Liver (tissue), 9 donors: ENCODE measurements around the gene ANKFY1. TPM values are rescaled to one million over a fixed set of nuclear protein-coding genes. Genes with fewer than 3 reads are reported as not detected.

Experiments used
- DNase-seq: peaks from one replicate; pipeline ENCODE4 v3.0.0-alpha.2; 2017; ENCODE audit warnings: low spot score
- H3K27ac ChIP-seq, 2 donors: one replicate each; pipeline ENCODE4 v1.7.0; 2013; ENCODE audit warnings: inconsistent platforms in 2 of 2, low read length in 2 of 2, control low read depth in 1 of 2, low read depth in 1 of 2, mild to moderate bottlenecking in 1 of 2
- H3K27me3 ChIP-seq, 4 donors: one replicate each; pipeline versions ENCODE4 v1.6.1 to v1.7.0; 2013; ENCODE audit warnings: low read length in 3 of 4, inconsistent platforms in 1 of 4, mild to moderate bottlenecking in 1 of 4, moderate library complexity in 1 of 4; ENCODE audit not compliant: control insufficient read depth in 4 of 4, insufficient read depth in 4 of 4
- H3K36me3 ChIP-seq, 4 donors: one replicate each; pipeline versions ENCODE4 v1.6.1 to v1.7.0; 2013; ENCODE audit warnings: low read length in 3 of 4, mild to moderate bottlenecking in 3 of 4, low read depth in 1 of 4, moderate library complexity in 1 of 4; ENCODE audit not compliant: control insufficient read depth in 4 of 4, insufficient read depth in 3 of 4
- H3K4me1 ChIP-seq, 4 donors: one replicate each; pipeline versions ENCODE4 v1.6.1 to v1.7.0; 2013; ENCODE audit warnings: low read length in 3 of 4, mild to moderate bottlenecking in 3 of 4, moderate library complexity in 1 of 4; ENCODE audit not compliant: control insufficient read depth in 4 of 4, insufficient read depth in 4 of 4
- H3K4me3 ChIP-seq, 3 donors: one replicate each; pipeline versions ENCODE4 v1.6.1 to v1.7.0; 2013; ENCODE audit warnings: low read length in 3 of 3, control low read depth in 1 of 3, low read depth in 1 of 3, mild to moderate bottlenecking in 1 of 3
- H3K9ac ChIP-seq, 2 donors: one replicate each; pipeline ENCODE4 v1.7.0; 2013; ENCODE audit warnings: low read length in 2 of 2, mild to moderate bottlenecking in 2 of 2, moderate library complexity in 2 of 2, control low read depth in 1 of 2, low read depth in 1 of 2
- H3K9me3 ChIP-seq, 4 donors: one replicate each; pipeline versions ENCODE4 v1.6.1 to v1.7.0; 2013; ENCODE audit warnings: low read length in 3 of 4; ENCODE audit not compliant: control insufficient read depth in 4 of 4
- ATF3 ChIP-seq: IDR thresholded peaks from 2 replicates; pipeline ENCODE4 v1.6.1; 2016; ENCODE audit warnings: antibody characterized with exemption
- CTCF ChIP-seq: fragments of 150-350 bp; IDR thresholded peaks from 2 replicates; pipeline ENCODE4 v1.5.1; 2017; ENCODE audit warnings: improper control_type of control experiment, low read depth, low read length; ENCODE audit not compliant: missing input control
- EGR1 ChIP-seq, 2 donors: IDR thresholded peaks; 2 replicates each; pipeline ENCODE4 v1.6.1; 2016 to 2018; ENCODE audit warnings: antibody characterized with exemption in 2 of 2, low read depth in 2 of 2
- FOXA1 ChIP-seq: IDR thresholded peaks from 2 replicates; pipeline ENCODE4 v1.6.1; 2016; ENCODE audit warnings: antibody characterized with exemption
- FOXA2 ChIP-seq: IDR thresholded peaks from 2 replicates; pipeline ENCODE4 v1.6.1; 2016; ENCODE audit warnings: antibody characterized with exemption
- GABPA ChIP-seq, 2 donors: IDR thresholded peaks in 1 of 2; conservative IDR thresholded peaks in 1 of 2; 2 replicates each; pipeline ENCODE4 v1.6.1; 2016; ENCODE audit warnings: antibody characterized with exemption in 2 of 2, mild to moderate bottlenecking in 1 of 2, moderate library complexity in 1 of 2
- HNF4A ChIP-seq, 2 donors: conservative IDR thresholded peaks; 2 replicates each; pipeline ENCODE4 v1.6.1; 2016; ENCODE audit warnings: antibody characterized with exemption in 2 of 2, mild to moderate bottlenecking in 2 of 2
- HNF4G ChIP-seq: IDR thresholded peaks from 2 replicates; pipeline ENCODE4 v1.6.1; 2016; ENCODE audit warnings: antibody characterized with exemption
- JUND ChIP-seq, 2 donors: IDR thresholded peaks; 2 replicates each; pipeline ENCODE4 v1.6.1; 2016; ENCODE audit warnings: antibody characterized with exemption in 2 of 2
- MAX ChIP-seq: IDR thresholded peaks from 2 replicates; pipeline ENCODE4 v1.6.1; 2016; ENCODE audit warnings: antibody characterized with exemption
- NR2F2 ChIP-seq: IDR thresholded peaks from 2 replicates; pipeline ENCODE4 v1.6.1; 2016; ENCODE audit warnings: antibody characterized with exemption
- RAD21 ChIP-seq, 2 donors: IDR thresholded peaks; 2 replicates each; pipeline ENCODE4 v1.6.1; 2016; ENCODE audit warnings: antibody characterized with exemption in 2 of 2, mild to moderate bottlenecking in 2 of 2
- REST ChIP-seq: IDR thresholded peaks from 2 replicates; pipeline ENCODE4 v1.6.1; 2016; ENCODE audit warnings: antibody characterized with exemption, mild to moderate bottlenecking
- RXRA ChIP-seq, 2 donors: IDR thresholded peaks; 2 replicates each; pipeline ENCODE4 v1.6.1; 2017 to 2018; ENCODE audit warnings: antibody characterized with exemption in 2 of 2, mild to moderate bottlenecking in 1 of 2
- SP1 ChIP-seq: IDR thresholded peaks from 2 replicates; pipeline ENCODE4 v1.6.1; 2018; ENCODE audit warnings: antibody characterized with exemption, mild to moderate bottlenecking
- TAF1 ChIP-seq: conservative IDR thresholded peaks from 2 replicates; pipeline ENCODE4 v1.6.1; 2016; ENCODE audit warnings: antibody characterized with exemption, mild to moderate bottlenecking
- YY1 ChIP-seq: IDR thresholded peaks from 2 replicates; pipeline ENCODE4 v1.6.1; 2016; ENCODE audit warnings: antibody characterized with exemption, mild to moderate bottlenecking
- ZBTB33 ChIP-seq: IDR thresholded peaks from 2 replicates; pipeline ENCODE4 v1.6.1; 2016; ENCODE audit warnings: antibody characterized with exemption
- WGBS: extraction: QIAGEN DNeasy Blood & Tissue Kit; methylation state at CpG from one replicate; pipeline ENCODE4 v1.1.7; 2013; 5-methylcytosine and 5-hydroxymethylcytosine counted together
- polyA plus RNA-seq, 2 donors: library from polyadenylated mRNA; stranded (reverse) in 1 of 2; unstranded in 1 of 2; fragments of 200-250 nt in 1 of 2; fragments of >200 nt in 1 of 2; fragmentation: Nextera tagmentation in 1 of 2; extraction: Ambion mirVana in 1 of 2; gene quantifications; one replicate each; pipeline versions ENCODE4 v1.2.1 to v1.2.3, GENCODE V29; 2013 to 2015
- total RNA-seq, 2 donors: library from RNA; depleted of rRNA; stranded (reverse); fragments of >200 nt; gene quantifications; one replicate each; pipeline ENCODE4 v1.2.3, GENCODE V29; 2014
- donor health status: healthy.
- donor health status: healthy.
- donor health status: healthy.
- donor health status: healthy.
- donor health status: healthy.

The ANKFY1 gene
- total and polyA plus RNA-seq, 4 donors, result 6.8 to 38.6 (median 21.9) TPM

GRCh38 chr17:4234401-4234800, 29.4 kb downstream of the ANKFY1 start:
- peaks cover 0 to 13% (median 8%) of the 10 kb centered on the region in 4 donors for H3K4me1 ChIP-seq
- no peaks in the 10 kb centered on the region for H3K27me3 ChIP-seq
- H3K4me3 ChIP-seq, result no peak overlapping the region
- peaks cover 3 to 26% (median 17%) of the 10 kb centered on the region in 4 donors for H3K36me3 ChIP-seq
- H3K27ac ChIP-seq, result no peak overlapping the region
- no peak overlapping the region for H3K9ac ChIP-seq
- TF ChIP-seq MAX, result no peak
- TF ChIP-seq EGR1 (IDR thresholded peaks at IDR 0.05; ENCODE audit: low read depth in 2 of 2), result no peak
- no peaks in the 10 kb centered on the region for H3K9me3 ChIP-seq
- no peak for DNase-seq

GRCh38 chr17:4233668-4234258, 30.0 kb downstream of the ANKFY1 start:
- Histone ChIP-seq H3K27me3 (no peaks in the 10 kb centered on the region), H3K9ac (no peak overlapping the region), H3K9me3 (no peaks in the 10 kb centered on the region), H3K4me3 (no peak overlapping the region), H3K4me1 (peaks cover 0 to 13% (median 8%) of the 10 kb centered on the region in 4 donors), H3K27ac (no peak overlapping the region), H3K36me3 (peaks cover under 1 to 22% (median 11%) of the 10 kb centered on the region in 4 donors)
- 93% methylated on average over 7 of the region's 7 CpGs for WGBS
- DNase-seq, result no peak
- TF ChIP-seq REST, result no peak
- TF ChIP-seq RXRA (IDR thresholded peaks at IDR 0.05), result no peak
- TF ChIP-seq FOXA1, result no peak
- no peak for TF ChIP-seq ZBTB33
- no peak for TF ChIP-seq NR2F2
- TF ChIP-seq JUND (IDR thresholded peaks at IDR 0.05), result no peak
- TF ChIP-seq ATF3, result no peak
- no peak for TF ChIP-seq HNF4G
- no peak for TF ChIP-seq MAX
- TF ChIP-seq YY1, result no peak
- TF ChIP-seq SP1, result no peak
- no peak for TF ChIP-seq CTCF
- no peak for TF ChIP-seq GABPA (IDR thresholded peaks at IDR 0.05 in 1 of 2, conservative IDR thresholded peaks at IDR 0.05 in 1 of 2)
- no peak for TF ChIP-seq TAF1
- no peak for TF ChIP-seq HNF4A (conservative IDR thresholded peaks at IDR 0.05)
- TF ChIP-seq EGR1 (IDR thresholded peaks at IDR 0.05; ENCODE audit: low read depth in 2 of 2), result no peak
- no peak for TF ChIP-seq FOXA2
- TF ChIP-seq RAD21 (IDR thresholded peaks at IDR 0.05), result no peak
